Right atrium auricular region (tissue), 2 donors: ENCODE data around the gene GNPDA2. TPM values are rescaled to one million over a fixed set of nuclear protein-coding genes. Genes with fewer than 3 reads are reported as not detected.
"Not testable (repeated sequence)": the region's sequence is repeated elsewhere in the genome, so short reads cannot be mapped to it uniquely, and the experiment has no call there.

Experiments
- DNase-seq: peaks from one replicate; pipeline ENCODE4 v3.0.0-alpha.2; 2019; ENCODE audit warnings: low spot score
- H3K27ac ChIP-seq, 2 donors: fragments of 200-600 bp; sonication (generic); 1 replicate in 1 of 2; 2 replicates in 1 of 2; pipeline ENCODE4 v1.5.1; 2016 to 2019
- H3K27me3 ChIP-seq, 2 donors: fragments of 200-600 bp; sonication (generic); one replicate each; pipeline versions ENCODE4 v1.5.1 to v1.6.0; 2017 to 2019
- H3K36me3 ChIP-seq: fragments of 200-600 bp; sonication (generic); one replicate; pipeline ENCODE4 v1.5.1; 2016
- H3K4me1 ChIP-seq, 2 donors: fragments of 200-600 bp; sonication (generic); one replicate each; pipeline versions ENCODE4 v1.5.1 to v1.6.0; 2017 to 2019
- H3K4me3 ChIP-seq, 2 donors: fragments of 200-600 bp; sonication (generic); 1 replicate in 1 of 2; 2 replicates in 1 of 2; pipeline ENCODE4 v1.5.1; 2017 to 2019; ENCODE audit warnings: mild to moderate bottlenecking in 1 of 2, moderate library complexity in 1 of 2
- H3K9me3 ChIP-seq, 2 donors: fragments of 200-600 bp; sonication (generic); one replicate each; pipeline ENCODE4 v1.5.1; 2019
- CTCF ChIP-seq, 2 donors: fragments of 200-600 bp; sonication (generic); IDR thresholded peaks; one replicate each; pipeline ENCODE4 v1.5.1; 2019; ENCODE audit warnings: antibody characterized with exemption in 2 of 2
- total RNA-seq, 2 donors: library from RNA; depleted of rRNA; stranded (reverse); fragments of >200 nt; gene quantifications; one replicate each; pipeline ENCODE4 v1.1.0, GENCODE V29; 2016

Gene GNPDA2
- total RNA-seq, 2 donors from 2014 or later = 11.6 to 13.8 TPM

- H3K36me3 ChIP-seq = no peaks in the 10 kb centered on the region
- no peak for TF ChIP-seq CTCF (IDR thresholded peaks at IDR 0.05)
- no peaks in the 10 kb centered on the region for H3K27me3 ChIP-seq
- H3K9me3 ChIP-seq = no peaks in the 10 kb centered on the region
- H3K4me1 ChIP-seq = peaks cover 0 to 4% of the 10 kb centered on the region in 2 donors
- H3K4me3 ChIP-seq = no peak overlapping the region
- no peak for DNase-seq
- H3K27ac ChIP-seq = peak overlapping the region in 1 of 2 donors; percentile 37
Observed at GRCh38 chr4:44761306-44761705, 35.0 kb upstream of the GNPDA2 start.

GRCh38 chr4:44760142-44760898 lies 34.0 kb upstream of the GNPDA2 start:
- peaks cover 0 to 4% of the 10 kb centered on the region in 2 donors for H3K4me1 ChIP-seq
- no peaks in the 10 kb centered on the region for H3K27me3 ChIP-seq
- no peaks in the 10 kb centered on the region for H3K9me3 ChIP-seq
- no peaks in the 10 kb centered on the region for H3K36me3 ChIP-seq
- no peak for DNase-seq
- no peak overlapping the region for H3K4me3 ChIP-seq
- TF ChIP-seq CTCF (IDR thresholded peaks at IDR 0.05) = peak; percentile 61 to 75
- peak overlapping the region in 1 of 2 donors; percentile 37 for H3K27ac ChIP-seq

- H3K36me3 ChIP-seq = peaks cover 5% of the 10 kb centered on the region
- H3K27ac ChIP-seq = no peak overlapping the region
- no peaks in the 10 kb centered on the region for H3K9me3 ChIP-seq
- peaks cover 0 to 4% of the 10 kb centered on the region in 2 donors for H3K4me1 ChIP-seq
- no peak overlapping the region for H3K4me3 ChIP-seq
- no peaks in the 10 kb centered on the region for H3K27me3 ChIP-seq
- DNase-seq = no peak
- no peak for TF ChIP-seq CTCF (IDR thresholded peaks at IDR 0.05)
Observed at GRCh38 chr4:44756559-44756958, 30.2 kb upstream of the GNPDA2 start.

GRCh38 chr4:44740201-44740600 lies 13.8 kb upstream of the GNPDA2 start:
- Histone ChIP-seq H3K27ac (no peak overlapping the region), H3K36me3 (no peaks in the 10 kb centered on the region), H3K27me3 (no peaks in the 10 kb centered on the region), H3K4me1 (no peaks in the 10 kb centered on the region), H3K4me3 (no peak overlapping the region), H3K9me3 (peaks cover 0 to 4% of the 10 kb centered on the region in 2 donors)
- TF ChIP-seq CTCF (IDR thresholded peaks at IDR 0.05) = no peak
- DNase-seq = no peak

- peak in 1 of 2 donors; percentile 56 for TF ChIP-seq CTCF (IDR thresholded peaks at IDR 0.05)
- Histone ChIP-seq H3K27me3 (no peaks in the 10 kb centered on the region), H3K9me3 (no peaks in the 10 kb centered on the region), H3K4me1 (no peaks in the 10 kb centered on the region), H3K4me3 (no peak overlapping the region), H3K36me3 (no peaks in the 10 kb centered on the region), H3K27ac (no peak overlapping the region)
- DNase-seq = no peak
Observed at GRCh38 chr4:44738615-44739014, 12.3 kb upstream of the GNPDA2 start.

- no peaks in the 10 kb centered on the region for H3K4me1 ChIP-seq
- H3K27me3 ChIP-seq = no peaks in the 10 kb centered on the region
- no peak overlapping the region for H3K27ac ChIP-seq
- no peaks in the 10 kb centered on the region for H3K9me3 ChIP-seq
- H3K4me3 ChIP-seq = no peak overlapping the region
- TF ChIP-seq CTCF (IDR thresholded peaks at IDR 0.05) = no peak
- DNase-seq = no peak
- no peaks in the 10 kb centered on the region for H3K36me3 ChIP-seq
Observed at GRCh38 chr4:44736900-44737299, 10.5 kb upstream of the GNPDA2 start.

- H3K27ac ChIP-seq, H3K4me3 ChIP-seq, DNase-seq, H3K9me3 ChIP-seq, H3K36me3 ChIP-seq, H3K27me3 ChIP-seq: not testable (repeated sequence)
- peaks cover 0 to 15% of the 10 kb centered on the region in 2 donors for H3K4me1 ChIP-seq
Observed at GRCh38 chr4:44728694-44729093, 2.3 kb upstream of the GNPDA2 start.
